ENCODE data around the gene ZNF324.

GRCh38 chr19:58510084-58510862, 43.4 kb downstream of the ZNF324 start:
- no peak for TF ChIP-seq REST (IDR thresholded peaks at IDR 0.05; ENCODE audit: insufficient read depth in 1 of 2, low read depth in 2 of 2, low read length in 2 of 2)
- TF ChIP-seq POLR2AphosphoS5 (IDR thresholded peaks at IDR 0.05; ENCODE audit: low read depth, low read length), result no peak
- TF ChIP-seq SIN3A (IDR thresholded peaks at IDR 0.05; ENCODE audit: borderline replicate concordance, insufficient read depth, low read length), result no peak
- TF ChIP-seq TAF1 (IDR thresholded peaks at IDR 0.05; ENCODE audit: borderline replicate concordance, insufficient read depth, low read length), result no peak
